ENCODE data around the gene NUDT6.
"Not testable (repeated sequence)": the region's sequence is repeated elsewhere in the genome, so short reads cannot be mapped to it uniquely, and the experiment has no call there.

Gene NUDT6

DNA sequence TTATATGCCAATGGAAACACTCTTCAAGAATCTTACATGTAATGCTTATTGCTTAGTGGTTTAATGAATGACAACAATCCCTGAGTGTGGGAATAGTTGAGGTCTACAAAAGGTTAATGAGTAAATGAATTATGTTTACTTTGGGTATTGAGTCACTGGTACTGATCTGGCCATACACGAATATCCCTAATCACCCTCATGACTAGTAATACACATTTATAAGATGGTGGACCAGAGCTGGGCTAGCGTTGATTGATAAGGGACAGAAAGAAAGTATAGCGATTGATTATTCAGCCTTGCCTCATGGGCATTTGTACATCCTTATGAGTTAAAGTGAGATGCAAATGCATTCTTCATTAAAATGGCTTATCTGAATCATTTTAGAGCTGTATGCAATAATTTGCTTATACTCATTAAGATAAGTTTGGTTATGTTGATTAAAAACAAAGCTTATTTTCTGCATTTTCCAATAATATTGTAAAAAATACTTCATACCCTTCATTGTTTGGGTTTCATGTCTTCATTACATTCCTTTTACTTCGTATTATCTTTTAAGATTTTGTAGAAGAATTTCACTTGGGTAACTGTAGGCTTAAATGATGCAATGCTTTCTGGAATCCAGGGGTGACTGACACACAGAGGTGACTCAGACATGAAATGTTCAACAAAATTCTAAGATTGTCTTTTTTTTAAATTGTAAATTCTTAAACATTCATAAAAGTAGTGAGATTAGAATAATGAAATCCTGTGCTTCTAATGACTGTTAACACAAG lies 48.4 kb downstream of the NUDT6 start:
- DNase-seq = no peak

DNA sequence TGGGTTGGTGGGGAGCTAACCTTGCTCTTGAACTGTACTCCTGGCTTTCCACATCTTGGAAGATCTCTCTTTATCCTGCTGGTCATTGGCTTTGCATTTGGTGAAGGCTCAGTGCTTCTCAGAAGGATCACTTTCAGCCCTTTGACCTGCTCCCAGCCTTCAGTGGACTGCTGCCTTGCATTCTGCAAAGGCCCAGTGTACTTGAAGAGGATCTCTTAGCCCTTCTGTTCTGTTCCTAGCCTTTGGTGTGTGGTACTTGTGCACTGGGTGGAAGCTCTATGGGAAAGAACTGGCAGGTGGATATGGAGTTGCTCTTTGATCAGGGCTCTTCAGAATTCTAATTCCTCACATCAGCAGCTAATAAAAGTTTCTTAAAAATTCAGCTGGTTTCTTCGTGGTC lies 49.3 kb downstream of the NUDT6 start:
- no peak for DNase-seq

DNA sequence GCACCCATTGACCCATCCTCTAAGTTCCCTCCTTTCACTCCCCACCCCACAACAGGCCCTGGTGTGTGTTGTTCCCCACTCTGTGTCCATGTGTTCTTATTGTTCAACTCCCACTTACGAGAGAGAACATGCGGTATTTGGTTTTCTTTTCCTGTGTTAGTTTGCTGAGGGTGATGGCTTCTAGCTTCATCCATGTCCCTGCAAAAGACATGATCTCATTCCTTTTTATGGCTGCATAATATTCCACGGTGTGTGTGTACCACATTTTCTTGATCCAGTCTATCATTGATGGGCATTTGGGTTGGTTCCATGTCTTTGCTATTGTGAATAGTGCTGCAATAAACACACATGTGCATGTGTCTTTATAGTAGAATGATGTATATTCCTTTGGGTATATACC lies 54.2 kb downstream of the NUDT6 start:
- not testable (repeated sequence) for DNase-seq

DNA sequence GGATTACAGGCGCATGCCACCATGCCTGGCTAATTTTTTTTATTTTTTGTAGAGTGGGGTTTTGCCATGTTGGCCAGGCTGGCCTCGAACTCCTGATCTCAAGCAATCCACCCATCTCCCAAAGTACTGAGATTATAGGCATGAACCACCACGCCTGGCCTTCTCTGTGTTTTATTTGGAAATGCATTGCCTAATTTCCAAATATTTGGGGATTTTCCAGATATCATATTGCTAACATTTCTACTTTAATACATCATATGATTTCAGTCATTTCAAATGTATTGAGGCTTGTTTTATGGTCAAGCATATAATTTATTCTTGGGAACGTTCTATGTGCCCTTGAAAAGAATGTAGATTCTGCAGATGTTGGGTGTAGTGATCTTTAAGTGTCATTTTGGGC lies 57.0 kb downstream of the NUDT6 start:
- DNase-seq = no peak

DNA sequence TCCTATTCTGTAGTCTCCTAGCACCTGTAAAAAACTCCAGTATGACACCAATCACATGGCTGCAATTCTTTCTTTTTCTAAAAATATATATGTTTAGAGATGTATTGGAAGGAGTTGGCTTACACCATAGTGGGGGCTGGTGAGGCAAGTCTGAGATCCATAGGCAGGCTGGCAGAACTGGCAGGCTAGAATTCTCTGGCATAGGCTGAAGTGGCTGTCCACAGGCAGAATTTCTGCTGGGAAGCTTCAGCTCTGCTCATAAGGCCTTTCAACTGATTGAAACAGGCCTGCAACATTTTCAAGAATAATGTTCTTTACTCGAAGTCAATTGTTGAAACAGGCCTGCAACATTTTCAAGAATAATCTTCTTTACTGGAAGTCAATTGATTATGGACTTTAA lies 58.8 kb downstream of the NUDT6 start:
- DNase-seq = no peak

DNA sequence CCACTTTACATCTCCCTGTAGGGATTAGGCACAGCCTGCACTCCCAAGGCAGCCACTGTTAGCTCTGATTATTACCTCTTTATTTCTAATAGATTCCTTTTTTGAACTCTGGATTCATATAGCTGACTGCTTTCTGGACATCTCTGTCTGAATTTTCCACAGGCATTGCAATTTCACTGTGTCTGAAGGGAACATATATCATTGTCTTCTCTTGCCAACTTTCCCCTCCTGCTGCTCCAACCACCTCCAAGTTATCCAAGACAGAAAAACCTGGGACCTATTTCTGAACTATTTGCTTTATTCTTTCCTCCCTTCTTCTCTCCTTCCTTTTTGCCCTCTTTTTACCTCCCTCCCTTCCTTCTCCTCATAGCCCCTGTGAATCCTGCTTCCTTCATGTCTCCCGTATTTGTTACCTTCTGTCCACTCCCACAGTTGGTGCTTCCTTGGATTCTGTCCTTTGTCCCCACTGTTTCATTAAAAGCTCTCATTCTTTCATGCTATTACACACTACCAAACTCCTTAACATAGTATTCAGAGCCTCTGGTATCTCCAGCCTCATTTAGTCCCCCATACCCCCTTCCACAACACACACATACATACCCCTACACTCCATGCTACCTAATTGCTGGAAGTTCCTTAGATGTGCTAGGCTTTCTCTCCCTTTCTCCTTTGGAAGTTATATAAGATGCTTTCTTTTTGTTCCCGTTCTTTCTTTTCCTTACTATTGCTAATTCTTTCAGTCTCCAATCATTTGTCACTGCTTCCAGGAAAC lies 61.0 kb downstream of the NUDT6 start:
- DNase-seq = no peak

DNA sequence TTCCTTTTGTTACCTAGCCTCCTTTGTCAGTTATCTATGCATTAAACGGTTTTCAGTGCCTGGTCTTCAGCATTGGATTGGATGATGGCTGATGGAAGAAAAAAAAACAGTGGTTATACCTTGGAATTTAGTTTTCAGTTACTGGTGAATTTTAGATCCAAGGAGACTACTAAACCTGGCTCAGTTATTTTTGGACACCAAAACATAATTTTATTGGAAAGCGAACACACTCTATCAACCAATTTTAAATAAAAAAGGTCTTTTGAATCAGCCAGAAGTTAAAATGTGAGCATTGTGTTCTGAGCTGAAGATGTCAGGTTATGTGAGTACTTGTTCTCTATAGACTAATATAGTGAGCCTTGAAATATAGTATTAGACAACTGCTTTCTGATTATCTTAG lies 63.7 kb downstream of the NUDT6 start:
- DNase-seq = no peak

DNA sequence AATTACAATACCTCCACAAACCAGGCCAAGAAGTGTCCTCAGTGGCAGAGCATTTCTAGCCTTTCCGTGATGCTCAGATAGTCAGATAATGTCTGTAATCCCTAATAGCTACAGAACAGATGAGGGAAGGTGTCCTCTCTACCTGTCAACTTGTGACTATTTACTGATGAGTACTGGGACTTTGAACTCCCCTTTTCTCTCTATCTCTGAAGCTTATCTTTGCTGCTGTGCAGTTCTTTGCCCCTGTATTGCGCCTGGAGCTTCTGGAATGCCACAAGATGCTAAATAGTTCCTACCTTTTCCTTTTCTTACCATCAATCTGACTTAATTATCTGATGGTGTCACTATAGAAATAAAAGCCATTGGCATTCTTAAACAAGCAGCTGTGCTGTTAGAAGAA lies 65.2 kb downstream of the NUDT6 start:
- no peak for DNase-seq

DNA sequence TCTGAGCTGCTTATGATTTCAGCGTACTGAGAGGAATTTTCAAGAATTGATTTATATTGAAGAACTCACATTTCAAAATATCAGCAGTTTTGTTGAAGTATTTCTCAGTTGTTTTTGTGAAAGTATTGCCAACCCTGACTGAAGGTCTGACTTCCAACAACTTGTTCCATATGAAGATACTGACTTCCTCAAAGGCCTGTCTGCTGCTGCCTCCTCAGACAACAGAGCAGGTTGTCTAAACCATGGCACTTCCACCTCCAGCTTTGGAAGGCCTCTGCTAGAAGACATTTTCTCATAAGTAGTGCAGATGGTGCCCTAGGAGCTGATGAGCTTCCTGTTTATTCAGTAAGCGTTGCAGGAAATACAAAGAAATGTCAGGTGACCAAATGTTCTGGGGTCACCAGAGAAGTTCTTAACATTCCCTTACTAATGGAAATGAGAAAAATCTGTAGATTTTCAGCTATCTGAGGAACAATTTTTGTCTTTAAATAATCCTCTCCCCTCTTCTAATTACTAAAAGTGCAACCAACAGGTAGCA lies 67.0 kb downstream of the NUDT6 start:
- no peak for DNase-seq

DNA sequence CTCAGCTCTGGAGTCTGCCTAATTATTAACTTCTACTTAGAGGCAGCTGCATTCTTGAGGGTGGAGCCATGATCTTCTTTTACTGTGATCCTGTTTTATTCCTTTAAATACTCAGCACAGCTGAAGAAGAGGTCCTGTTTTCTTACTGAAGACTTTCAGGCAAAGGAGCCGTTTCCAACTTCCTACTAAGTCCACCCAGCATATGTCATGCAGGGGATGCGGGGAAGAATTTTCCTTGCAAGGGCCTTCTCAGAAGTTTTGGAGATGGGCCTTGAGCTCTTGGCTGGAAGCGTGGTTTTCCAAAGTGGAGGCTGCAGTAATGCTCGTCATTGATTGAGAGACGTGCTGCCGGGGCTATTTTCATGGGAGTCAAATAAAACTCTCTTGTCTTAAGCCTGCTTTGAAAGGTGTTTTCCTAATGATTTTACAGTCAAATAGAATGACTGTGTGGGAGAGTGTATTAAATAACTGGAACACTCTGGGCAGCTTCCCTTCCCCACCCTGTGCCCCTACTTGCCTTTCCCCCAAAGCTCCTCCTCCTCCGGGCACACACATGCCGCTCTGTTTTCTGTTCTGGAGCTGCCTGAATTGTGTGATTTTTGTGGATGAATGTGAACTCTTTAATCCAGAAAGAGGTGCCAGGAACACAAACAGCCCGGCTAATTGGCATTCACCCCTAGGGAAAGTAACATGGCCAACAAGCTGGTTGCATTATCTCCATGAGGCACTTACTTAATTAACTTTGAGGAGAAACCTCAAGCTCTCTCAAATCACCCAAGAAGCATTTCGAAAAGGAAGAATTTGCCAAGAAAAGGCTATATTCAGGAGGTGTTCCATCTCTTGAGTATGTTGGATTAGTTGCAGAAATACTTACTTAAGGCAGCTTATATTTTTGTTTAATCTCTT lies 67.7 kb downstream of the NUDT6 start:
- peak in 12 of 14 donors; percentile 21 to 90 (median 67) for DNase-seq

DNA sequence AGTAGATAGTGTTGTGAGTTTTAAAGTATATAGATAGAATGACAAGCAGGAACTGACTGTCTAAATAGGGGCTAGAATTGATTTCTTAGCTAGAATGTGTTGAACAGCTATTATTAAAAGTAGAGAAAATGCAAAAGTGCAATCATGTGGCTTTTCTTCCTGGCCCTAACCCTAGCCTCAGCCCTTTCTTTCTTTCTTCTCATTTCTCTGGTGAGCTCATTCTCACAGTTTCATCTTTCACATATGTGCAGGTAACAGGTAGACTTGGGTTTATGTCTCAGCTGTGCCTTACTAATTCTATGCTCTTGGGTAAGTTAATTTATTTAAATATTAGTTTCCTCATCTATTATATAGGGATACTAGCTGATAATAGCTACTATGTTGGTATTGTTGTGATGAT lies 70.8 kb downstream of the NUDT6 start:
- no peak for DNase-seq

DNA sequence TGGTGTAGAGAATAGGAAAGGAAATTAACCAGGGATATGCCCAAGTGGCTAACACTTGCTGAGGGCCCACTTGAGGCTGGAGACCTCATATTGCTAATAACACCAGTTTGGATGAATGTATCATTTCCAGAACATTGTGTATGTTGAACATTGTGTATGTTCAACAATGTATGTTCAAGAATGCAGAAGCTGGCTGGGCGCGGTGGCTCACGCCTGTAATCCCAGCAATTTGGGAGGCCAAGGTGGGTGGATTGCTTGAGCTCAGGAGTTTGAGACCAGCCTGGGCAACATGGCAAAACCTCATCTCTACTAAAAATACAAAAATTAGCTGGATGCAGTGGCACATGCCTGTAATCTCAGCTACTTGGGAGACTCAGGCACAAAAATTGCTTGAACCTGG lies 72.6 kb downstream of the NUDT6 start:
- not testable (repeated sequence) for DNase-seq

DNA sequence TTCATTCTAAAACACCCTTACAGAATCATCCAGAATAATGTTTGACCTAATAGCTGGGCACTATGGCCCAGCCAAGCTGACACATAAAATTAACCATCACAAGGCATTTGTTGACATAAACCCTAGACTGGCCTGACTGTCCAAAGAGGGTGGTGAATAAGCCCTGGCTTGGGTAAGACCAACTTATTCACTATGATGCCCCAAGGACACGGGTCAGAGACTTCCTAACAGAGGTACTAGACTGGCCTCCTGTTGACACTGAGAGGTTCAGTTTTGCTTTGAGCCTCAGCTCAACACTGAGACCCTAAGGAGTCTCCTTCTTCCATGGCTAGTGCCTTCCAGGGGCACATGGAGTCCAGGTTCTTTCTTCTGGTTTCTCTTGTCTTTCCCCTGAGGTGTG lies 74.5 kb downstream of the NUDT6 start:
- no peak for DNase-seq

DNA sequence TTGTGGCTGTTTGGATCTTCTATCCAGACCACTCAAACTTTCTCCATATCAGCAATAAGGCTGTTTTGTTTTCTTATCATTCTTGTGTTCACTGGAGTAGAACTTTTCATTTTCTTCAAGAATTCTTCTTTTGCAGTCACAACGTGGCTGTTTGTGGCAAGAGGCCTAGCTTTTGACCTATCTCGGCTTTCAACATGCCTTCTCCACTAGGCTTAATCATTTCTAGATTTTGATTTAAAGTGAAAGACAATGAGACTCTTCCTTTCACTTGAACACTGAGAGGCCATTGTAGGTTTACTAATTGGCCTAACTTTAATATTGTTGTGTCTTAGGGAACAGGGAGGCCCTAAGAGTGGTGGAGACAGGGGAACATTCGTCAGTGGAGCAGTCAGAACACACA lies 76.6 kb downstream of the NUDT6 start:
- no peak for DNase-seq

DNA sequence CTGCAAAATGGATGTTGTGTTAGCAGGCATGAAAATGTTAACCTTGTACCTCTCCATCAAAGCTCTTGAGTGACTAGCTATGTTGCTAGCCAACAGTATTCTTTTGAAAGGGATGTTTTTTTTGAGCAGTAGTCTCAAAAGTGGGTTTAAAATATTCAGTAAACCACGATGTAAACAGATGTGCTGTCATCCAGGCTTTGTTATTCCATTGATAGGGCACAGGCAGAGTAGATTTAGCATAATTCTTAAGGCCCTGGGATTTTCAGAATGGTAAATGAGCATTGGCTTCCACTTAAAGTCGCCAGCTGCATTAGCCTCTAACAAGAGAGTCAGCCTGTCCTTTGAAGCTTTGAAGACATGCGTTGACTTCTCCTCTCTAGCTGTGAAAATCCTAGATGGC lies 77.3 kb downstream of the NUDT6 start:
- DNase-seq = no peak

DNA sequence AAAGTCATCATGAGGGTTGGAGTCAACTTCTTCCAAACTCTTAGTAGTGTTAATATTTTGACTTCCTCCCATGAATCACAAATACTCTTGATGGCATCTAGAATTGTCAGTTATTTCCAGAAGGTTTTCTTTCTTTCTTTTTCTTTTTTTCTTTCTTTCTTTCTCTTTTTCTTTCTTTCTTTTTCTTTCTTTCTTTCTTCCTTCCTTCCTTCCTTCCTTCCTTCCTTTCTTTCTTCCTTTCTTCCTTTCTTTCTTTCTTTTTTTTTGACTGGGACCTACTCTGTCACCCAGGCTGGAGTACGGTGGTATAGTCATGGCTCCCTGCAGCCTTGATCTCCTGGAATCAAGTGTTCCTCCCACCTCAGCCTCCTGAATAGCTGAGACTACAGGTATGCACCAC lies 78.0 kb downstream of the NUDT6 start:
- DNase-seq = not testable (repeated sequence)

DNA sequence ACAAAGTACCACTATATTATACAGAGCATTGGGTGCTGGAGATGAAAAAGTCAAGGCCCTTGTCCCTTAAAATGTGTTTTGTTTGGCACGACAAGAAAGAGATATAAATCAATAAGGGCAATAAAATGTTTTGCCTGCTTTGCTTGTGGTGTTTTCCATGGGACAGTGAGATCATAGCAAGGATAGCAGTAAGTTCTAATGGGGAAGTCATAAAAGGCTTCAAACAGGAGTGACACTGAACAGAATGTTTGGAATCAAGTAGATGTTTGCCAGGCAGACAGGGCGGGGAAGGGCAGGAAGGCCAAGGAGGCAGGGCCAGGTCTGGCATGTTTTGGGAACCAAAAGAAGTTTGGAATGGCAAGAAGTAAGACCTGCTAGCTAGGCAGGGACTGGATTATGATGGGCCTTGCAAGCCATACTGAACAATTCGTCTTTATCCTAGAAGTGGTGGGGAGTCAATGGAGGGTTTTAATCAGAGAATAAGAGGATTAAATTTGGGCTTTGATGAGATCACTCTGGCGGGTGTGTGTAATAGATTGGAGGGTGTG lies 79.3 kb downstream of the NUDT6 start:
- DNase-seq = no peak

Data from C1 segment of cervical spinal cord (tissue), 14 donors.